ENCODE results near the gene MFAP2.

DNA sequence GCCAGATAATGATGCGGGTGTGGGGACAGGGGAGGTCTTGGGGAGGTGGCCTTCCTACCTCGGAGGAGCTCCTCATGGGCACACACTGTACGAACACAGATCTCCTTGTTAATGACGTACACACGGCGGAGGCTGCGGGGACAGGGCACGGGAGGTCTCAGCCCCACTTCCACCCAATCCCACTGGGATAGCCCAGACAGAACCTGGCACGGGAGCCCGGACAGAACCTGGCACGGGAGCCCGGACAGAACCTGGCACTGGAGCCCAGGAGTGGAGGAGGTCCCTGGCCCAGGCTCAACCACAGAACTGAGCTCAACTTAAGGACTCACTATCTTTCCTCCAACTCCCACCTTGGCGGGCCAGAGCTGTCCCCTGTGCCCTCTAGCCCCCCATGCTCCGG lies 5.2 kb downstream of the MFAP2 start:
- TF ChIP-seq CTCF (IDR thresholded peaks at IDR 0.05) (no peak), POLR2A (IDR thresholded peaks at IDR 0.05) (no peak)
